ENCODE data around the gene RASSF4.
A peak's percentile ranks its signal among the peaks of the same experiment; 100 is the strongest.

Gene RASSF4

GRCh38 chr10:44949127-44949802 is 10.3 kb upstream of the RASSF4 start:
- no peak for DNase-seq

- no peak for DNase-seq
Observed at GRCh38 chr10:44949915-44950314, 9.7 kb upstream of the RASSF4 start.

- DNase-seq = no peak
Observed at GRCh38 chr10:44950326-44951225, 9.0 kb upstream of the RASSF4 start.

GRCh38 chr10:44951576-44952226 is 7.9 kb upstream of the RASSF4 start:
- DNase-seq = no peak

GRCh38 chr10:44952779-44953231 is 6.8 kb upstream of the RASSF4 start:
- DNase-seq = no peak

GRCh38 chr10:44954042-44954441 is 5.6 kb upstream of the RASSF4 start:
- DNase-seq = no peak

GRCh38 chr10:44954962-44955361 is 4.6 kb upstream of the RASSF4 start:
- DNase-seq = no peak

- DNase-seq = no peak
Observed at GRCh38 chr10:44955413-44956070, 4.1 kb upstream of the RASSF4 start.

GRCh38 chr10:44956226-44956625 is 3.4 kb upstream of the RASSF4 start:
- DNase-seq = no peak

- no peak for DNase-seq
Observed at GRCh38 chr10:44956717-44957706, 2.6 kb upstream of the RASSF4 start.

GRCh38 chr10:44958196-44958897 is 1.3 kb upstream of the RASSF4 start:
- DNase-seq = peak; percentile 10 to 30

- DNase-seq = no peak
Observed at GRCh38 chr10:44958898-44959246, 730 bp upstream of the RASSF4 start.

- DNase-seq = no peak
Observed at GRCh38 chr10:44960088-44960460, 472 bp downstream of the RASSF4 start.

- DNase-seq = peak; percentile 19 to 33
Observed at GRCh38 chr10:44960482-44961229, 1.1 kb downstream of the RASSF4 start.

GRCh38 chr10:44961230-44961571 is 1.6 kb downstream of the RASSF4 start:
- DNase-seq = no peak

GRCh38 chr10:44961931-44962750 is 2.5 kb downstream of the RASSF4 start:
- no peak for DNase-seq

GRCh38 chr10:44962870-44963738 is 3.5 kb downstream of the RASSF4 start:
- DNase-seq = peak; percentile 37 to 46

- DNase-seq = no peak
Observed at GRCh38 chr10:44963772-44964633, 4.4 kb downstream of the RASSF4 start.

Data from AML-193 (cell line).